ENCODE measurements around the gene ATAD3B.

- TF ChIP-seq, protein P1, sequence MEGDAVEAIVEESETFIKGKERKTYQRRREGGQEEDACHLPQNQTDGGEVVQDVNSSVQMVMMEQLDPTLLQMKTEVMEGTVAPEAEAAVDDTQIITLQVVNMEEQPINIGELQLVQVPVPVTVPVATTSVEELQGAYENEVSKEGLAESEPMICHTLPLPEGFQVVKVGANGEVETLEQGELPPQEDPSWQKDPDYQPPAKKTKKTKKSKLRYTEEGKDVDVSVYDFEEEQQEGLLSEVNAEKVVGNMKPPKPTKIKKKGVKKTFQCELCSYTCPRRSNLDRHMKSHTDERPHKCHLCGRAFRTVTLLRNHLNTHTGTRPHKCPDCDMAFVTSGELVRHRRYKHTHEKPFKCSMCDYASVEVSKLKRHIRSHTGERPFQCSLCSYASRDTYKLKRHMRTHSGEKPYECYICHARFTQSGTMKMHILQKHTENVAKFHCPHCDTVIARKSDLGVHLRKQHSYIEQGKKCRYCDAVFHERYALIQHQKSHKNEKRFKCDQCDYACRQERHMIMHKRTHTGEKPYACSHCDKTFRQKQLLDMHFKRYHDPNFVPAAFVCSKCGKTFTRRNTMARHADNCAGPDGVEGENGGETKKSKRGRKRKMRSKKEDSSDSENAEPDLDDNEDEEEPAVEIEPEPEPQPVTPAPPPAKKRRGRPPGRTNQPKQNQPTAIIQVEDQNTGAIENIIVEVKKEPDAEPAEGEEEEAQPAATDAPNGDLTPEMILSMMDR (tag by site-specific recombination; IDR thresholded peaks at IDR 0.05), result no peak
- TF ChIP-seq ZNF548 (tag by site-specific recombination; IDR thresholded peaks at IDR 0.05), result no peak
- TF ChIP-seq, protein P2, sequence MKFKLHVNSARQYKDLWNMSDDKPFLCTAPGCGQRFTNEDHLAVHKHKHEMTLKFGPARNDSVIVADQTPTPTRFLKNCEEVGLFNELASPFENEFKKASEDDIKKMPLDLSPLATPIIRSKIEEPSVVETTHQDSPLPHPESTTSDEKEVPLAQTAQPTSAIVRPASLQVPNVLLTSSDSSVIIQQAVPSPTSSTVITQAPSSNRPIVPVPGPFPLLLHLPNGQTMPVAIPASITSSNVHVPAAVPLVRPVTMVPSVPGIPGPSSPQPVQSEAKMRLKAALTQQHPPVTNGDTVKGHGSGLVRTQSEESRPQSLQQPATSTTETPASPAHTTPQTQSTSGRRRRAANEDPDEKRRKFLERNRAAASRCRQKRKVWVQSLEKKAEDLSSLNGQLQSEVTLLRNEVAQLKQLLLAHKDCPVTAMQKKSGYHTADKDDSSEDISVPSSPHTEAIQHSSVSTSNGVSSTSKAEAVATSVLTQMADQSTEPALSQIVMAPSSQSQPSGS (tag by site-specific recombination; IDR thresholded peaks at IDR 0.05; ENCODE audit: low read depth), result no peak
- no peak for TF ChIP-seq ZSCAN18 (tag by site-specific recombination; IDR thresholded peaks at IDR 0.05)
- no peak for TF ChIP-seq ZBTB49 (tag by site-specific recombination; IDR thresholded peaks at IDR 0.05; ENCODE audit: low read depth)
- no peak for TF ChIP-seq TCF7L2 (IDR thresholded peaks at IDR 0.05; ENCODE audit: borderline replicate concordance, low read depth, low read length)
- TF ChIP-seq ZNF202 (tag by site-specific recombination; IDR thresholded peaks at IDR 0.05; ENCODE audit: borderline replicate concordance), result no peak
These were observed 63.8 kb downstream of the ATAD3B start for GRCh38 chr1:1535201-1536018.

All from HEK293 (cell line).